Erythroblast (primary cell): Measurements from ENCODE around the gene PPP3CA.
A peak's percentile ranks its signal among the peaks of the same experiment; 100 is the strongest.

Experiments used
- DNase-seq, 2 experiments: peaks; one replicate each; lab custom pipeline; 2025; lab: John Stamatoyannopoulos, UW
- GATA1 ChIP-seq: IDR thresholded peaks from 2 replicates; pipeline ENCODE4 v1.6.1; 2011; ENCODE audit warnings: low read depth, mild to moderate bottlenecking, control low read depth, low read length, moderate library complexity
- POLR2A ChIP-seq: IDR thresholded peaks from 2 replicates; pipeline ENCODE4 v1.6.1; 2011; ENCODE audit warnings: mild to moderate bottlenecking, low read length

The PPP3CA gene

GRCh38 chr4:101347267-101347556, at the start of gene PPP3CA:
Gene PPP3CA (minus strand): TSS chr4:101347526.
- no peak for DNase-seq
- TF ChIP-seq GATA1 = no peak
- TF ChIP-seq POLR2A = no peak

GRCh38 chr4:101393256-101393655, 45.9 kb upstream of the PPP3CA start:
- TF ChIP-seq GATA1 = no peak
- TF ChIP-seq POLR2A = no peak
- DNase-seq = no peak

- TF ChIP-seq POLR2A = no peak
- TF ChIP-seq GATA1 = no peak
- peak in 1 of 2 experiments; percentile 1 for DNase-seq
Measured at GRCh38 chr4:101370663-101371210, 23.4 kb upstream of the PPP3CA start.

GRCh38 chr4:101367201-101367600, 19.9 kb upstream of the PPP3CA start:
- DNase-seq = no peak
- TF ChIP-seq GATA1 (no peak), POLR2A (no peak)

GRCh38 chr4:101366331-101366730, 19.0 kb upstream of the PPP3CA start:
- no peak for TF ChIP-seq GATA1
- TF ChIP-seq POLR2A = no peak

GRCh38 chr4:101357751-101358150, 10.4 kb upstream of the PPP3CA start:
- no peak for TF ChIP-seq GATA1
- no peak for TF ChIP-seq POLR2A
- no peak for DNase-seq

More at GRCh38 chr4:101366331-101366730, 19.0 kb upstream of the PPP3CA start:
- no peak for DNase-seq

GRCh38 chr4:101356928-101357327, 9.6 kb upstream of the PPP3CA start:
- no peak for DNase-seq
- no peak for TF ChIP-seq POLR2A
- no peak for TF ChIP-seq GATA1

- no peak for DNase-seq
- TF ChIP-seq GATA1 (no peak), POLR2A (no peak)
Measured at GRCh38 chr4:101355767-101356702, 8.7 kb upstream of the PPP3CA start.

GRCh38 chr4:101355246-101355645, 7.9 kb upstream of the PPP3CA start:
- TF ChIP-seq GATA1 = no peak
- no peak for TF ChIP-seq POLR2A

GRCh38 chr4:101349801-101350064, 2.4 kb upstream of the PPP3CA start:
- no peak for TF ChIP-seq GATA1
- TF ChIP-seq POLR2A = no peak
- no peak for DNase-seq

More at GRCh38 chr4:101355246-101355645, 7.9 kb upstream of the PPP3CA start:
- DNase-seq = no peak

- peak; percentile 49 to 52 for DNase-seq
Measured at GRCh38 chr4:101348995-101349800, 1.9 kb upstream of the PPP3CA start.

GRCh38 chr4:101348367-101348827, 1.1 kb upstream of the PPP3CA start:
- peak in 1 of 2 experiments; percentile 69 for DNase-seq
- TF ChIP-seq GATA1 = no peak
- TF ChIP-seq POLR2A = no peak

More at GRCh38 chr4:101348995-101349800, 1.9 kb upstream of the PPP3CA start:
- TF ChIP-seq GATA1 (no peak), POLR2A (no peak)

GRCh38 chr4:101347557-101348366, 436 bp upstream of the PPP3CA start:
- TF ChIP-seq POLR2A (peak; percentile 91), GATA1 (no peak)
- DNase-seq = peak; percentile 97 to 99
